ENCODE results near the gene SCAPER.
"Not testable (repeated sequence)": the region's sequence is repeated elsewhere in the genome, so short reads cannot be mapped to it uniquely, and the experiment has no call there.

SCAPER gene

DNA sequence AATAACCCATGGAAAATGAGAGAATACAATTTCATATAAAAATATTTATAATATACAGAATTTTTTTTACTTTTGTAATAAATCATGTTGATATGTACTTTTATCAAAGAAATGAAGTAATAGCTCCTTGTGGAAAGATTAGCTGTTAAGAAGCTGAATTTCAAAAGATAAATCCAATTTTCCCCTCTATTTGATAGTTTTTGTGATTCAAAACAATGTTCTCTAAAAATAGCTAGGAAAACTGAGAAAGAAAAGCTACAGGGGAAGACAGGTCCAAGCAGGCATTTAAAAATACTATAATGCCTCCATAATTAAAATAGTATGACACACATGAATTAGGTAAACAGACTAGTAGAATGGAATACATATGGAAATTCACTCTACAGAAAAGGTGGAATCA lies 44.9 kb downstream of the SCAPER start:
- DNase-seq: no peak

DNA sequence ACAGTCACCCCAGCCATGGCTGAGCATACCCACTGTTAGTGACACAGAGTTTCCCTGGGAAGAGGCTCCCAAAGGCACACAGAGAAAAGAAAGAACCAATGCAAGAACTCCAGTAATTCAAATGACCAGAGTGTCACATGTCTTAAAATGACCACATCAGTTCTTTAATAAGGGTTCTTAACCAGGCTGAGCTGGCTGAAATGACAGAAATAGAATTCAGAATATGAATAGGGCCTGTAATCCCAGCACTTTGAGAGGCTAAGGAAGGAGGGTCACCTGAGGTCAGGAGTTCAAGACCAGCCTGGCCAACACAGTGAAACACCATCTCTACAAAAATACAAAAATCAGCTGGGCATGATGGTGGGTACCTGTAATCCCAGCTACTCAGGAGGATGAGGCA lies 54.8 kb downstream of the SCAPER start:
- not testable (repeated sequence) for DNase-seq

DNA sequence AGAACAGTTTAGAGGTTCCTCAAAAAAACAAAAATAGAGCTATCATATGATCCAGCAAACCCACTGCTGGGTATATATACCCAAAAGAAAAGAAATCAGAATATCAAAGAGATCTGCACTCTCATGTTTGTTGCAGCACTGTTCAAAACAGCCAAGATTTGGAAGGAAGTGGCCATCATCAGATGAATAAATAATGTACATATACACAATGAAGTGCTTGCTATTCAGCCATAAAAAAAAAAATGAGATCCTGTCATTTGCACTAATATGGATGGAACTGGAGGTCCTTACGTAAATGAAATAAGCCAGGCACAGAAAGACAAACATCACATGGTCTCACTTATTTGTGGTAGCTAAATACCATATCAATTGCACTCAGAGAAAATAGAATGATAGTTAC lies 58.4 kb downstream of the SCAPER start:
- no peak for DNase-seq

DNA sequence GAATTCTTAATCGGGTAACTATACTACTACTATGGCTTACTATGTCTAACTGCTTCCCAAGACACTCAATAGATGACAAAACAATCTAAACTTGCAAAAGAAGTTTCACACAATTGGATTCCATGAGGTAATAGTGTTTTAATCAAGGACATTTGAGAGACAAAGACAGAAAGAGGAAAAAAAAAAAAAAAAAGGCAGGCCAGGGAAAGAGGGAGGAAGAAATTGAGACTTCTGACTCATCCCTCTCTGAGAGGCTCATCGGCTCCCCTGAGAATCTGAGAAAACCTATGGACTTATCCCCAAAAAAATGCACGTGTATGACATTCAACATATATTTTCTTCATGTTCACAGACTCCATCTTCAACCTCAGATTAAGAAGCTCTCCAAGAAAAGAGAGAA lies 61.0 kb downstream of the SCAPER start:
- DNase-seq: no peak

DNA sequence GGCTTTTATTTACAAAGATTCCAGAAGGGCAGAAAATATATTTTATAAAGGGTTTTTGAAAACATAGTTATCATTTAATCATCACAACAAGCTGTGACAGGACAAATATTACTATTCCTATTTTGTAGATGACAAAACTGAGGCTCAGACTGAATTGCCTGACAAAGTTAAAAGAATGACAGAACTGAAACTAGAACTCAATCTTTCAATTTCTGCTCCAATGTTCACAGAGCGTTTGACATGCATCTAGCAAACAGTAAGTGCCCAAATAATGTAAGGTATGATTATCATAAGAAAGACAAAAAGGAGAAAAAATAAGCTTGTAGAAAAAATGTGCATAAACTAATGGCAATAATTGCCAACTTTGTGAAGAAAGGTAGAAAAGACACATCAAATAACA lies 61.9 kb downstream of the SCAPER start:
- no peak for DNase-seq

DNA sequence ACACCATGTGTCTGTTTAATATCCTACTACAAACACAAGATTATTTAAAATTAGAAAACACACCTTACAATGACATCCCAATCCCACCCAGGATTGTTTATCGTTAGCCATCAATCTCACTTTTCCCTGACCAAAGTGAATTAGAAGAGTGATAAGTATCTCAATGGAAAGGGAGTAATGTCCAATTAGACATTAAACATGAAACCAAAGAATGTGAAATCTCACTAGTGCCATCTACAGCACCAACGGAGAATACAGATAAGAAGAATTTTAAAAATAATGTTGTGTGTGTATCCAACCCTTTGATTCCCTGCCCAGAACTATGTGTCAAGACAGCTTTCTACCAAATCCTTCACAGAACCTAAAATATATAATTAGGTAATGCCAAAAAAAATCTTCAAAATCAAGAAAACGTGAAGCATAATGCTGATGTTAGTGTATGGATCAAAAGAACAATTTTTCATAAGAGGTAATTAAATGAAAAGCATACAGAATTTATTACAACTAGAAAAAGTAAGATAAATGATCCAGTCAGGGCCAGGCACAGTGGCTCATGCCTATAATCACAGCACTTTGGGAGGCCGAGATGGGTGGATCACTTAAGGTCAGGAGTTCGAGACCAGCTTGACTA lies 64.2 kb downstream of the SCAPER start:
- peak; percentile 6 for DNase-seq

DNA sequence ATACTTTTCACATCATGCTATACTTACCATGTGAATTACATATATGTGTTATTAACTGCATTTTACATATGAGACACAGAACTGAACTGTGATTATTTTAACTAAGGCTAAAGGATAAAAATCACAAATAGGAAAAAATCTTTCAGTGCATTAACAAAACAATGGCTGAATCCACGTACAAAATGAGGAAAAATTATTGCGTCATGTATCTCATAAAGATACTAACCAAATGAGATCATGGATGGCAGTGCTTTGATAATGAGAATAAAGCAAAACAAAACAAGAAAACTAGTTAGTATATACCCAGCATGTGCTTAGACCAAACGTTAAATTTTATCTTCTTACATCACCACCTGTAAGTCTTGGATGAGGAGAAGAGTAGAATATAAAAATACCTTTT lies 66.0 kb downstream of the SCAPER start:
- no peak for DNase-seq

DNA sequence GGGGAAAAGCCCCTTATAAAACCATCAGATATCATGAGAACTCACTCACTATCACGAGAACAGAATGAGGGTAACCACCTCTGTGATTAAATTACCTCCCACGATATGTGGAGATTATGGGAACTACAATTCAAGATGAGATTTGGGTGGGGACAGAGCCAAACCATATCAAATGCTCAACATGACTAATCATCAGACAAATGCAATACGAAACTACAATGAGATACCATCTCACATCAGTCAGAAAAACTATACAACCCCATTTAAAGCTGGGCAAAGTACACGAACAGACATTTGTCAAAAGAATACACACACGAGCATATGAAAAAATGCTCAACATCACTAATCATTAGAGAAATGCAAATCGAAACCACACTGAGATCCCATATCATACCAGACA lies 67.7 kb downstream of the SCAPER start:
- DNase-seq: no peak

DNA sequence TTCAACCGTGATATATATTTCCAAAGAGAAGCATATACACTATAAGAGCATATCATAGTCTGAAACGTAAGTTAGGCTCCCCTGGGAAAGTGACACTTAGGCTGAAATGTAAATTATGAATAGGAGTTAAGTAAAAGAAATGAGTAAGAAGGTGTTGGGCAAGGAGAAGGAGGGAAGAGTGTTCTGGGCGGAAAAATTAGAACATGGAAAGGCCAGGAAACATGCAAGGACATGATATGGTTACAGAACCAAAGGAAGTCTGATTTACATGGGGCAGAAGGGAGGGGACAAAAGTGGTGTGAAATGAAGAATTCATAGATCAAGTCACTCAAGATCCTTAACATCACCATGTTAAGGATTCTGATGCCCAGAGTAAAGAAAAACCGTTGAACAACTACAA lies 75.2 kb downstream of the SCAPER start:
- DNase-seq: no peak

DNA sequence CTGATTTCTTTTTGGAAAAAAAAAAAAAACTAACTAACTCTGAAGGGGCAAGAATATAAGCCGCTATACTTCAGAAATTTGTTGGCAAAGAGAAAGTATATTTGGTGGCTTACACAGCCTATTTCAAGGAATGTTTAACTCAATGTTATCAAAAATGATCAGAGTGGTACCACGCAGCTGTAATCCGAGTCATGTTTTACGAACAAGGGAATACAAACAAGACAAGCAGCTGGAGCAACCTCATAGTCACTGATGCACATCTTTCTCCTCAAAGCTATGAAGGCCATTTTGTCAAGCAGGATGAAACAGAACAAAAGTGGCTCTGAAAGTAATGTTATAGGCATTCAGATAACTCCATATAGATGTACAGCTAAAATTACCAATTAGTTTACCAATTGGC lies 81.2 kb downstream of the SCAPER start:
- DNase-seq: peak; percentile 58

DNA sequence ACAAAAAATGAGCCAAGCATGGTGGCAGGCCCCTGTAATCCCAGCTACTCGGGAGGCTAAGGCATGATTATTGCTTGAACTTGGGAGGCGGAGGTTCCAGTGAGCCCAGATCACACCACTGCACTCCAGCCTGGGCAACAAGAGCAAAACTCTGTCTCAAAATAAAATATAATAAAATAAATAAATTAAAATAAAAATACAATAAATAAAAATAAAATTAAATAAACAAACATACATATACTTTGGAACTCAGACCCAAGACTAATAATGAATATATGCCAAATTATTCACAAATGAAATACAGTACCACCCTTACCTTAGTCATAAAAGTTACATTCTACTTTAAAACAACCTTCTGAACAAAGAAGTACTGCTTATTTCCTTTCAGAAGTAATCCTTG lies 81.8 kb downstream of the SCAPER start:
- DNase-seq: no peak

DNA sequence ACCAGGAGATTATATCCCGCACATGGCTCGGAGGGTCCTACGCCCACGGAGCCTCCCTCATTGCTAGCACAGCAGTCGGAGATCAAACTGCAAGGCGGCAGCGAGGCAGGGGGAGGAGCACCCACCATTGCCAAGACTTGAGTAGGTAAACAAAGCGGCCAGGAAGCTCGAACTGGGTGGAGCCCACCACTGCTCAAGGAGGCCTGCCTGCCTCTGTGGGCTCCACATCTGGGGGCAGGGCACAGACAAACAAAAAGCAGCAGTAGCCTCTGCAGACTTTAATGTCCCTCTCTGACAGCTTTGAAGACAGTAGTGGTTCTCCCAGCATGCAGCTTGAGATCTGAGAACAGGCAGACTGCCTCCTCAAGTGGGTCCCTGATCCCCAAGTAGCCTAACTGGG lies 86.2 kb downstream of the SCAPER start:
- not testable (repeated sequence) for DNase-seq

DNA sequence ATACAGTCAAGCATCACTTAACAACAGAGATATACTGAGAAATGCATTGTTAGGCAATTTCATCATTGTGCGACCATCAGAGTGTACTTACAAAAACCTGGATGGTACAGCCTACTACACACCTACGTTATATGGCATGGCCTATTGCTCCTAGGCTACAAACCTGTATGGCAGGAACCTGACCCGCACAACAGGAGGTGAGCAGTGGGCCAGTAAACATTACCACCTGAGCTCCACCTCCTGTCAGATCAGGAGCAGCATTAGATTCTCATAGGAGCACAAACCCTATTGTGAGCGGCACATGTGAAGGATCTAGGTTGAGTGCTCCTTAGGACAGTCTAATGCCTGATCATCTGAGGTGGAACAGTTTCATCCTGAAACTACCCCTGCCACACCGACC lies 89.7 kb downstream of the SCAPER start:
- DNase-seq: no peak

DNA sequence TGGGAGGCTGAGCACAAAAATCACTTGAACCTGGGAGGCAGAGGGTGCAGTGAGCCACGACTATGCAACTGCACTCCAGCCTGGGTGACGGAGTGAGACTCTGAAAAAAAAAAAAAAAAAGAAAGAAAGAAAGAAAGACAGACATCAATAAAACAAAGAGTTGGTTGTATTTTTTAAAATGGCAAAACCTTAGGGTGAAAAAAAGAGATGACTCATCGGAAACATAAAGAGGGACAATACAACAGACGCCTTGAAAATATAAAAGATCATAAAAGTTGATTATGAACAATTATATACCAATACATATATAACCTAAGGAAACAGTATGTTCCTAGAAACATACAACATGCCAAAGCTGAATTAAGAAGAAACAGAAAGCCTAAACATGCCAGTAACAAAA lies 92.8 kb downstream of the SCAPER start:
- DNase-seq: no peak

DNA sequence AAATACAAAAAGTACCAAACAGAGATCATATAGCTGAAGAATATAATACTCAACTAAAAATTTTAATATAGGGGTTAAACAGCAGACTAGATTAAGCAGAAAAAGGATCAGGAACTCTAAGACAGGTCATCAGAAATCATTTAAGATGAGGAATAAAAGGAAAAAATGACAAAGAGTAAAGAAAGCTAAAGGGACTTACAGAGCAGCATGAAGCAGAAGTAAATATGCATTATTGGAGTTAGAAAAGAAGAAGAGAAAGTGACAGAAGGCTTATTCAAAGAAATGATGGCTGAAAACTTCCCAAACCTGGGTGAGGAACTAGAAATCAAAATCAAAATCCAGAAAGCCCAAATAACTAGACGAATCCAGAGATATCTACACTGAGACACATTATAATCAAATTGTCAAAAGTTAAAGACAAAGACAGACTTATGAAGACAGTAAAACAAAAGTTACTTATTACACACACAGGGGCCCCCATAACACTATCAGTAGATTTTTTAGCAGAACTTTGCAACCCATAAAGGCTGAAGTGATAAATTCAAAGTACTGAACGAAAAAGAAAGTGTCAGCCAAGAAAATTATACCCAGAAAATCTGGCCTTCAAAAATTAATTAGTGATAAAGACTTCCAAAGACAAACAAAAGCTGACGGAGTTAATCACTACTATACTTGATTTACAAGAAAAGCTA lies 95.6 kb downstream of the SCAPER start:
- no peak for DNase-seq

DNA sequence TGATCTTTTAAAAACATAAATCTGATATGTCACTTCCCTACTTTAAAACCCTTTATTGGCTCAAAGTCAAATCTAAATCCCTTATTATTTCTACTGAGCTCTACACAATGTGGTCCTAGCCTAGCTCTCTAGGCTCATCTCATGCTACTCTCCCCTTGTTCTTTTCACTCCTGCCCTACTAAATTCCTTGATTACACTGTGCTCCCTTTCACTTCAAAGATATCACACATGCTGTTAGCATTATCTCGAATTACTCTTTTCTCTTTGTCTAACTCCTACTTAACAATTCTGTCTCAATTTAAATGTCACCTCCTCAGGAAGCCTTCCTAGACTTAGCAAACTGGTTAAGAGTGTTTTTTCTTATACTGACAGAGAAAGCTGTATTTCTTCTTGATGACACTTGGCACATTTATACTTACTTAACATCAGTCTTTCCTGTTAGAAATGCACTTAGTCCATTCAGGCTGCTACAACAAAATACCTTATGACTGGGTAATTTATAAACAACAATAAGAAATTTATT lies 102.0 kb downstream of the SCAPER start:
- DNase-seq: no peak

DNA sequence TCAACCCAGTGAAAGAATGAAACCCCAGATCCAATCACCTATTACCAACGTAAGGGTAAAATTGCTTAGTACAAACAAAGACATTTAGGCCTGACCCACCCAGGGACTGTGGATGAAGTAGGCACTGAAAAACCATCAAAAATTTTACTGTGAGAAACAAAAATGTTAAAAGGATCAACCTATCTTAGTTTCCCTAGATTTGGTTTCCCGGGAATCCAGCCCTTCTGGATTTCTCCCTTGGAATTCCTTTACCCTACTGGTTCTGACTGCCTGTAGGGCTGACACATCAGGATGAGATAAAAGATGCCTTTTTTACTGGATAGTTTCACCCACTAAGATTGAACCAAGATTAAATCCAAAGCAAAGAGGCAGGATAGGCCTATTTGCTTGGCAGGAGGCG lies 102.7 kb downstream of the SCAPER start:
- no peak for DNase-seq

DNA sequence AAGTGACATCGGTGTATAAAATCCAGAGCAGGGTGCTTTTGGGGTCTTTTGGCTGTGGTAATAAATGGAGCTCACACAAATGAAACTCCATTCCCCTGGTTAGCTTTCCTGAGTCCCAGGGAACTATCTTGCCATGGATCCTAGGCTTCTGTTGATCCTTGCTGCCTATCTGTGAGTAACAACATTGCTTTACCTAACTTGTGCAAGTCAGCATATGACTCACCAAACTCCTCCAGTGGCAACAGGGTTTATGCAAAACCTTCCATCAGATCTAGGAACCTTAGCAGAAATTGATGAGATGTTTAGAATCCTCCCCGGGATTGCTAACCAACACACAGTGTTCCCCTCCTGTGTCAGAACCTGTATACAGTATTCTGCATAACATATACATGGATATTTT lies 105.4 kb downstream of the SCAPER start:
- DNase-seq: no peak

DNA sequence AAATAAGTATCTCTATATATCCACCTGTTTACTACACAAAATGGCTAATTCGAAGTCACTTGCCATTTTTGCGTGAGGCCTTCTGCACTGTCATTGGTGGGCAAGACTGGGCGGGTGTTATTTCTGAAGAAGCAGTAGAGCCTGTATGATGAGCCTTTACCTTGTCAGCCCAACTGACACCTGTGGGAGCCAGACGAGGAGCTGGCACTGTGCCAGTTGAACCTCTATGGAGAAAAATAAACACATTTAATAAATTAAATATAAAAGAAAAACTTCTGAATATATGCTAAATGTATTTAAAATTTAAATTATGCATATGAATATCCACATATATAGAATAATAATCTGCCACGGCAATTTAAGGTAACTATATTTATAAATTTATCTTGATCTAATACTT lies 109.9 kb downstream of the SCAPER start:
- DNase-seq: no peak

DNA sequence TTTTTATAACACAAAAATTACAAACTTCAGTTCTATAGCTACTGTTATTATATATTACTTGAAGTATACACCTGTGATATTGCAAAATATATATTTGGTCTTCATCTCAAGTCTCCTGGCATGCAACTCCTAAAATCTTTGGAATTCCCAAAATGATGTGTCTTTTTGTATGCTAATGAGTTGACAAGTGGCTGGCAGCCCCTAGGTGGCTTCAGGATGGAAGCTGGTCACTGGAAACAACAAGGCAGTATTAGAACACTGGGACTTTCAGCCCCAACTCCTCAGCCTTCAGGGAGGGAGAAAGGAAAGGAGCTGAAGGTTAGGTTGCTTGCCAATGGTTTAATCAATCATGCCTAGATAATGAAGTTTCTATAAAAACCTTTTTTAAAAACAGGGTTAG lies 112.0 kb downstream of the SCAPER start:
- DNase-seq: no peak

DNA sequence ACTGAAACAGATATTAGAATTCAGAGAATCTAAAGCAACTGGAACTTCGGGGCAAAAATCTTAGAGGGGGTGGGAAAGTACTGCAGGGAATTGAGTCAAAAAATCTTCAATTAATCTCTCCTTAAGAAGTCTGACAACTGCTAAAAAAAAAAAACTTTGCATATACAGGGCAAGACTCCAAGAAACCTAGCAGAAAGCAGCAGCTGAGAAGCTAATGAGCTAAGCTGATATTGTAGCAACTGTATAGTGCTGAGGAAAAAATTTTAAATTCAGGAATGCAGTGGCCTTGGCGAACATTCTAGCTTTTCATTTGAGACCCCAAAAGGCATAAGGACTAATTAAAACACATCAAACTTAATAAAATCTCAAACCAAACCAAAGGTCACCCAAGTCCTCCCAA lies 113.6 kb downstream of the SCAPER start:
- no peak for DNase-seq

DNA sequence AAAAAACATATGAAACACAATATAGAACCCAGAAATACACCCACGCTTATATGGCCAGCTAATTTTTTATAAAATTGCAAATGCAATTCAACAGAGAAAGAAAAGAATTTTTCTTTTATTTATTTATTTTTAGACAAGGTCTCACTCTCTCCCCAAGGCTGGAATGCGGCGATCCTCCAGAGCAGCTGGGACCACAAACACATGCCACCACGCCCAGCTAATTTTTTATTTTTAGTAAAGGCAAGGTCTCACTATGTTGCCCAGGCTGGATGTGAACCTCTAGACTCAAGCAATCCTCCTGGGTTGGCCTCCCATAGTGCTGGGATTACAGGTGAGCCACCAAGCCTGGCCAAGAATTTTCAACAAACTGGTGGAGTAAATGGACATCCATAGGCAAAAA lies 117.9 kb downstream of the SCAPER start:
- DNase-seq: no peak

DNA sequence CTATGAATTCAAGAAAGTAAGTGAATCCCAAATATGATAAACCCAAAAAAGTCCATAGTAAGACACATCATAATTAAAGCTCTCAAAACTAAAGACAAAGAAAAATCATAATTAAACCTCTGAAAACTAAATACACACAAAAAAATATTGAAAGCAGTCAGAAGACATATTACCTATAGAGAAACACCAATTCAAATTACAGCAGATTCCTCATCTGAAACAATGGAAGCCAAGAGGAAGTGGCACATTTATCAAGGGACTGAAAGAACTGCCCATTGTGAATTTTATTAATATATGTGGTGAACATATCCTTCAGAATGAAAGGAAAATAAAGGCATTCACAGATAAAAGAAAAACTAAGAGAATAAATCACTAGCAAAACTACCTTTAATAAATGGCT lies 128.2 kb downstream of the SCAPER start:
- no peak for DNase-seq

DNA sequence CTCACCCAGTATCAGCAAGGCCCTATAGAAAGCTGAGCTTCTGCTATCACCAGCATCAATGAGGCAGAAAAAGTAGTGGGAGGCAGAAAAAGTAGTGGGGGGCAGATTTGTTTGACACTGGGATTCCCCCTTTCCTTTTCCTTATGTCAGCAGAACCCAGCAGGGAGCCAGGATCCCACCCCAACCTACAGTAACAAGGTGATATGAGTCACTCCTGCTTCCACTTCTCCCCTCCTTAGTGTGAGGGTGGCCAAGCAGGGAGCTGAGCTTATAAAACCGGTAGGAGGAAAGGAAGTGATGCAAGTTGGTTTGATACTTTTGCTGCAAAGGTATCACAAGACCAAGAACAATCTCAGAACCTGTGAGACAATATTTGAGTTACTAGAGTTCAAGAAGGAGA lies 128.7 kb downstream of the SCAPER start:
- DNase-seq: no peak

DNA sequence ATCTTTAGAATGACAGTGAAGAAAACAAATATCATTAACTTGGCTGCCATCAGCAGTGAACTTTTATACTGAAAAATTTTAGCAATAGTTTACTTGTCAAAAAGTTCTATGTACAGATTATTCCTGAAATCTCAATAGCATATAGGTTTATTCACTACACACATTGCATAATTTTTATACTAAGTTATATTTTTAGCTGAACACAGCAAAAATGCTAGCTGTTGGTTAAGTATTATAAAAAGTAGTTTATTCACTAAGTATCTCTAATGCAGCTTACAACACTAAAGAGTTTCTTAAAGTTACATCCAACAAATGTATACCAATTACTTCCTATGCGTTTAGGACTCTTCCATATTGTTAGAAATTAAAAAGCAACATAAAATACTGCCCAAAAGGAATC lies 131.9 kb downstream of the SCAPER start:
- DNase-seq: no peak

All from NCI-H748 treated with DMSO at 0.1 percent for 48 hours (cell line).